Hepatocyte (in vitro differentiated cells): ENCODE measurements around the gene KCNN3.

Experiments
- EZH2phosphoT487 ChIP-seq: fragments of 200-600 bp; sonication (generic); IDR thresholded peaks from one replicate; pipeline ENCODE4 v1.6.1; 2018; ENCODE audit warnings: antibody characterized with exemption, mild to moderate bottlenecking, low read depth, moderate library complexity; ENCODE audit not compliant: unreplicated experiment, severe bottlenecking
- TF ChIP-seq, protein P1 (sequence below): fragments of 200-600 bp; sonication (generic); IDR thresholded peaks from 2 replicates; pipeline ENCODE4 v1.5.1; 2016; ENCODE audit warnings: antibody characterized with exemption, mild to moderate bottlenecking; ENCODE audit not compliant: poor library complexity

DNA sequence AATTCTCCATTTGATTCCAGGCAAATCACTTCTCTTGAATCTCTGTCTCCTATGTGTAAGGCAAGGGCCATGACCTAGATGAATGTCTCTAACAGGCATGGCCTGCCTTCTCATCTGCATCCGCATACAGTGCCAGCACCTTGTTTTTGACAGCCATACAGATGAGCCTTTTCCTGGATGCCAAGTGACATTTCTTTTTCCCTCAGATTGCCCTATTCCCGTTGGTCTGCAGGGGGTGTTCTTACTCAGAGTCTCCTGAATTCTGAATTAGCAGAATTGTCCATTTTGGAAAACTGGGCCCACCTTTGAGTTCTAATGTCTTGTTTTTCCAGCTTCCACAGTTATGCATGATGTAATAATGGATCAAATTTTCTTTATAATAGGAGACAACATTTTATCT, 174.1 kb downstream of the KCNN3 start:
- TF ChIP-seq, protein P1, sequence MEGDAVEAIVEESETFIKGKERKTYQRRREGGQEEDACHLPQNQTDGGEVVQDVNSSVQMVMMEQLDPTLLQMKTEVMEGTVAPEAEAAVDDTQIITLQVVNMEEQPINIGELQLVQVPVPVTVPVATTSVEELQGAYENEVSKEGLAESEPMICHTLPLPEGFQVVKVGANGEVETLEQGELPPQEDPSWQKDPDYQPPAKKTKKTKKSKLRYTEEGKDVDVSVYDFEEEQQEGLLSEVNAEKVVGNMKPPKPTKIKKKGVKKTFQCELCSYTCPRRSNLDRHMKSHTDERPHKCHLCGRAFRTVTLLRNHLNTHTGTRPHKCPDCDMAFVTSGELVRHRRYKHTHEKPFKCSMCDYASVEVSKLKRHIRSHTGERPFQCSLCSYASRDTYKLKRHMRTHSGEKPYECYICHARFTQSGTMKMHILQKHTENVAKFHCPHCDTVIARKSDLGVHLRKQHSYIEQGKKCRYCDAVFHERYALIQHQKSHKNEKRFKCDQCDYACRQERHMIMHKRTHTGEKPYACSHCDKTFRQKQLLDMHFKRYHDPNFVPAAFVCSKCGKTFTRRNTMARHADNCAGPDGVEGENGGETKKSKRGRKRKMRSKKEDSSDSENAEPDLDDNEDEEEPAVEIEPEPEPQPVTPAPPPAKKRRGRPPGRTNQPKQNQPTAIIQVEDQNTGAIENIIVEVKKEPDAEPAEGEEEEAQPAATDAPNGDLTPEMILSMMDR: peak; percentile 33
- TF ChIP-seq EZH2phosphoT487: no peak
